SH-SY5Y (cell line): Measurements from ENCODE around the gene PRM1.

Source experiments
- GATA2 ChIP-seq: IDR thresholded peaks from 2 replicates; pipeline ENCODE4 v1.6.1; 2011; ENCODE audit warnings: mild to moderate bottlenecking, low read depth, low read length
- GATA3 ChIP-seq: IDR thresholded peaks from 2 replicates; pipeline ENCODE4 v1.6.1; 2011; ENCODE audit warnings: low read depth, mild to moderate bottlenecking, low read length, moderate library complexity

- TF ChIP-seq GATA3 (no peak), GATA2 (no peak)
These were observed 8.1 kb upstream of the PRM1 start for GRCh38 chr16:11289202-11289601.
